AG04450 (cell line): Measurements from ENCODE around the gene SPAG16. TPM values are rescaled to one million over a fixed set of nuclear protein-coding genes. Genes with fewer than 3 reads are reported as not detected.

ENCODE experiments used
- CTCF ChIA-PET: fragments of 300-600, 350-600 bp; formaldehyde crosslinking; extraction: SDS; loops from one replicate; lab custom pipeline; 2022; ENCODE audit warnings: antibody characterized with exemption, inconsistent platforms; lab: Charles Lee
- POLR2A ChIA-PET: fragments of 350-600 bp; formaldehyde crosslinking; extraction: SDS; loops from one replicate; lab custom pipeline; 2021; ENCODE audit warnings: antibody characterized with exemption, inconsistent platforms; lab: Yijun Ruan, JAX
- DNase-seq: peaks from one replicate; pipeline ENCODE4 v3.0.0-alpha.2; 2011; ENCODE audit warnings: low read depth, low spot score
- H3K27ac ChIP-seq: one replicate; pipeline ENCODE4 v1.5.1; 2012; ENCODE audit warnings: low read depth, low read length, control low read depth
- H3K27me3 ChIP-seq: one replicate; pipeline ENCODE4 v1.6.0; 2012; ENCODE audit warnings: low read length; ENCODE audit not compliant: control insufficient read depth, insufficient read depth
- H3K4me3 ChIP-seq: 2 replicates; pipeline ENCODE4 v1.5.1; 2011; ENCODE audit warnings: mild to moderate bottlenecking, low read depth, low read length, control low read depth
- H3K9me3 ChIP-seq: 2 replicates; pipeline ENCODE4 v1.5.1; 2012; ENCODE audit warnings: low read length; ENCODE audit not compliant: control insufficient read depth, insufficient read depth
- polyA plus RNA-seq: library from polyadenylated mRNA; depleted of rRNA; stranded (reverse); fragments of >200 nt; gene quantifications from 2 replicates; pipeline ENCODE4 v1.2.3, GENCODE V29; 2011
- TF ChIP-seq, protein P1 (sequence below): IDR thresholded peaks from 2 replicates; pipeline ENCODE4 v1.5.1; 2011; ENCODE audit warnings: low read depth, low read length, control low read depth, inconsistent platforms

The SPAG16 gene
- polyA plus RNA-seq, 1 experiment = 28.1 TPM

DNA sequence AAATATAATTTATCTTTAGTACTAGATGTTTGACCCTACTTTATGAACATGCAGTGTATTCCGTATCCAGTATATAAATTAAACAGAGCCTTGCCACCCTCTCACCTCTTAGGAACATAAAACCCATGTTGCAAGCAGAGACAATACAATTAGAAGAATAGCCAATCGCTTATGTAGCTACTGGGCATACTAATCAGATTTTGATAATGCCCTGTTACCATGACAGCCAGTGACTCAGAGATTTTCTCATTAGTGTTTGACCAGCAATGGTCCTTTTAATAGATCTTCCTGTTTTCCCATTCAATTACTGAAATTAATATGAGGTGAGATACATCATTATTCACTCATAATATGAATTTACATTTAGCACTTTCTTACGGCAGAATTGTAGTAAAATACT lies 579.3 kb downstream of the SPAG16 start:
- TF ChIP-seq, protein P1, sequence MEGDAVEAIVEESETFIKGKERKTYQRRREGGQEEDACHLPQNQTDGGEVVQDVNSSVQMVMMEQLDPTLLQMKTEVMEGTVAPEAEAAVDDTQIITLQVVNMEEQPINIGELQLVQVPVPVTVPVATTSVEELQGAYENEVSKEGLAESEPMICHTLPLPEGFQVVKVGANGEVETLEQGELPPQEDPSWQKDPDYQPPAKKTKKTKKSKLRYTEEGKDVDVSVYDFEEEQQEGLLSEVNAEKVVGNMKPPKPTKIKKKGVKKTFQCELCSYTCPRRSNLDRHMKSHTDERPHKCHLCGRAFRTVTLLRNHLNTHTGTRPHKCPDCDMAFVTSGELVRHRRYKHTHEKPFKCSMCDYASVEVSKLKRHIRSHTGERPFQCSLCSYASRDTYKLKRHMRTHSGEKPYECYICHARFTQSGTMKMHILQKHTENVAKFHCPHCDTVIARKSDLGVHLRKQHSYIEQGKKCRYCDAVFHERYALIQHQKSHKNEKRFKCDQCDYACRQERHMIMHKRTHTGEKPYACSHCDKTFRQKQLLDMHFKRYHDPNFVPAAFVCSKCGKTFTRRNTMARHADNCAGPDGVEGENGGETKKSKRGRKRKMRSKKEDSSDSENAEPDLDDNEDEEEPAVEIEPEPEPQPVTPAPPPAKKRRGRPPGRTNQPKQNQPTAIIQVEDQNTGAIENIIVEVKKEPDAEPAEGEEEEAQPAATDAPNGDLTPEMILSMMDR = no peak
- Histone ChIP-seq H3K9me3 (no peaks in the 10 kb centered on the region), H3K27me3 (no peaks in the 10 kb centered on the region), H3K27ac (no peak overlapping the region), H3K4me3 (no peak overlapping the region)
- ChIA-PET POLR2A (no interaction called here), CTCF (no interaction called here)
- DNase-seq = no peak

DNA sequence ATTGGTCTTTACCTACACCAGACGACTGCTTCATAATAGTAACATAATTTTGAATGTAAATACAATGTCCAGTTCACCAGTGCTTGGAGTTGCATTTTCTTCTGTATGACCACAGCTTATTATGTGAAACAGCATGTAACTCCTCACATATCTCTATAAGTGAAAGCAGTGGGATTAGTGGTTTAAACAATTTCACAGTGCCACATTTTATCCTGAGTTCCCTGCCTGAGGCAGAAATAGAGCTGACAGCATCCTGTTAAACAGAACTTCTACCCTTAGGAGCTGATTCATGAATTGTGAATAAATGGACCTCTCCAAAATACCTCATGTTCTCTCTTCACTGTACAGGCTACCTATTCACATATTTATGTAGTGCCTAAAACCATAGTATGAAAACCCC lies 584.3 kb downstream of the SPAG16 start:
- ChIA-PET POLR2A (no interaction called here), CTCF (interaction anchor here (0.8 to 1.4 kb wide), 2 partner anchors 9 to 64 kb away, joined by 4 read pairs; no protein-coding TSS in a partner anchor)
- Histone ChIP-seq H3K27ac (no peak overlapping the region), H3K9me3 (no peaks in the 10 kb centered on the region), H3K27me3 (no peaks in the 10 kb centered on the region), H3K4me3 (no peak overlapping the region)
- TF ChIP-seq, protein P1 = no peak
- no peak for DNase-seq

DNA sequence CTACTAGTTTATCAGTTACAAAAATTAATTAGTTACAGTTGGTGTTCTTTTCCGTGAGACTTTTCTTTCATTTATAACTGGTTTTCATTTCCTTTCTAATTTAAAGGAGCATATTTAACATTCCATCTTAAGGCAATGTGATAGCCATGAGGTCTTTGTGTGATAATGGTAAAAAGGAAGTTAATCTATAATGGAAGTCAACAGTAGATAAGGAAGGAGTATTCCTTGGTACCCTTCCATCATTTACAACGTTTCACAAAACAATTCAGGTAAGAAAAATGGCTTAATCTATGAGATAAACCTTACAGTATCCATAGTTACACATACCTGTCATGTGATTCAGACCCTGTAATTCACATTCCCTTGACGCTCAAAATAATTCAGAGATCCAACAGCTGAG lies 601.2 kb downstream of the SPAG16 start:
- ChIA-PET POLR2A (no interaction called here), CTCF (no interaction called here)
- Histone ChIP-seq H3K27ac (no peak overlapping the region), H3K9me3 (no peaks in the 10 kb centered on the region; the same call in 1 of the 2 replicates), H3K27me3 (no peaks in the 10 kb centered on the region), H3K4me3 (no peak overlapping the region)
- TF ChIP-seq, protein P1 = no peak
- no peak for DNase-seq

DNA sequence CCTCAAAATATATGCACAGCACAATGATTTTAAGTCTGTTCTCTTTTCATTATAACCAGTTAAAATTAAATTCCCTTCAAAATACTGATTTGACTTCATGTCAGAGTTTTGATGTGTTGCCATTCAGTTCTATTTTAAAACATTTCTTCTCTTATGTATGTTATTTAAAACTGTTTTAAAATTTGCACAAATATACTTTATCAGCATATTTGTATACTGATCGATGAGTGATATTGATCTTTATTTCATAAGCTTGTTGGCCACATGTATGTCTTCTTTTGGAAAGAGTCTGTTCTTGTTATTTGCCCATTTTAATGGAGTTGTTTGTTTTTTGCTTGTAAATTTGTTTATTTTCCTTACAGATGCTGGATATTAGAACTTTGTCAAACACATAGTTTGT lies 630.2 kb downstream of the SPAG16 start:
- H3K27ac ChIP-seq = no peak overlapping the region
- POLR2A ChIA-PET = no interaction called here
- TF ChIP-seq, protein P1 = no peak
- DNase-seq = no peak
- CTCF ChIA-PET = no interaction called here
- no peak overlapping the region for H3K4me3 ChIP-seq
- H3K9me3 ChIP-seq = peaks cover 2% of the 10 kb centered on the region; the same call in 1 of the 2 replicates
- H3K27me3 ChIP-seq = no peaks in the 10 kb centered on the region

DNA sequence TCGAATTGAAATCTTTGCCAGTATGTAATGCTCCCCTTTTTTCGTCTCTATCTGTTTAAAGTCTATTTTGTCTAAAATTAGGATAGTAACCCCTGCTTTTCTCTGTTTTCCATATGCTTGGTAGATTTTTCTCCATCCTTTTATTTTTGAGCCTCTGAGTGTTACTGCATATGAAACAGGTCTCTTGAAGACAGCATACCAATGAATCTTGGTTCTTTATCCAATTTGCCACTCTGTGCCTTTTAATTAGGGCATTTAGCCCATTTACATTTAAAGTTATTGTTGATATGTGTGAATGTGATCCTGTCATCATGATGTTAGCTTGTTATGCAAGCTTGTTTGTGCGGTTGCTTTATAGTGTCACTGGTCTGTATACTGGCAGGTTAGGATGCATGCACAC lies 635.8 kb downstream of the SPAG16 start:
- CTCF ChIA-PET = no interaction called here
- H3K27ac ChIP-seq = no peak overlapping the region
- no peaks in the 10 kb centered on the region for H3K27me3 ChIP-seq
- TF ChIP-seq, protein P1 = no peak
- POLR2A ChIA-PET = no interaction called here
- H3K9me3 ChIP-seq = peaks cover 10% of the 10 kb centered on the region
- DNase-seq = no peak
- no peak overlapping the region for H3K4me3 ChIP-seq
